ENCODE results near the gene DNAH8.

DNAH8 gene

GRCh38 chr6:38736951-38737350, 21.8 kb downstream of the DNAH8 start:
- no peaks in the 10 kb centered on the region for H3K27me3 ChIP-seq (ENCODE audit: low read length)
- no peaks in the 10 kb centered on the region for H3K9me3 ChIP-seq (ENCODE audit: insufficient read depth, low read length)
- H3K9ac ChIP-seq (ENCODE audit: low read length), result no peak overlapping the region
- no peak overlapping the region for H3K4me3 ChIP-seq (ENCODE audit: insufficient read depth, low read length, poor library complexity, severe bottlenecking)
- H2AFZ ChIP-seq (ENCODE audit: low read depth, low read length, severe bottlenecking), result no peak overlapping the region
- no peaks in the 10 kb centered on the region for H3K79me2 ChIP-seq (ENCODE audit: insufficient read depth, low read length)
- no peaks in the 10 kb centered on the region for H3K36me3 ChIP-seq (ENCODE audit: low read length)
- no peak overlapping the region for H3K27ac ChIP-seq (ENCODE audit: low read depth, low read length)
- H3K4me2 ChIP-seq (ENCODE audit: low read depth, low read length, poor library complexity, severe bottlenecking), result no peak overlapping the region
- H3K9me2 ChIP-seq (replicated peaks; ENCODE audit: insufficient read depth, low read length), result no peaks in the 10 kb centered on the region
- TF ChIP-seq EZH2phosphoT487 (conservative IDR thresholded peaks at IDR 0.05; ENCODE audit: low read length), result no peak
- TF ChIP-seq CTCF (IDR thresholded peaks at IDR 0.05; ENCODE audit: insufficient read depth, low read length, poor library complexity, severe bottlenecking), result no peak
- no peaks in the 10 kb centered on the region for H3F3A ChIP-seq (ENCODE audit: insufficient read depth)
- H4K20me1 ChIP-seq (ENCODE audit: low read depth, low read length), result no peaks in the 10 kb centered on the region

- TF ChIP-seq CTCF (IDR thresholded peaks at IDR 0.05; ENCODE audit: insufficient read depth, low read length, poor library complexity, severe bottlenecking) (no peak), EZH2phosphoT487 (conservative IDR thresholded peaks at IDR 0.05; ENCODE audit: low read length) (no peak)
- Histone ChIP-seq H3K36me3 (ENCODE audit: low read length) (no peaks in the 10 kb centered on the region), H3K9me2 (replicated peaks; ENCODE audit: insufficient read depth, low read length) (no peaks in the 10 kb centered on the region), H3K79me2 (ENCODE audit: insufficient read depth, low read length) (no peaks in the 10 kb centered on the region), H3K27me3 (ENCODE audit: low read length) (no peaks in the 10 kb centered on the region), H3K4me2 (ENCODE audit: low read depth, low read length, poor library complexity, severe bottlenecking) (no peak overlapping the region), H3K9ac (ENCODE audit: low read length) (no peak overlapping the region), H2AFZ (ENCODE audit: low read depth, low read length, severe bottlenecking) (no peak overlapping the region), H3K27ac (ENCODE audit: low read depth, low read length) (no peak overlapping the region), H3K4me3 (ENCODE audit: insufficient read depth, low read length, poor library complexity, severe bottlenecking) (no peak overlapping the region), H4K20me1 (ENCODE audit: low read depth, low read length) (no peaks in the 10 kb centered on the region), H3K9me3 (ENCODE audit: insufficient read depth, low read length) (no peaks in the 10 kb centered on the region), H3F3A (ENCODE audit: insufficient read depth) (no peaks in the 10 kb centered on the region)
These were observed 23.1 kb downstream of the DNAH8 start for GRCh38 chr6:38738261-38738660.

GRCh38 chr6:38739532-38739931, 24.4 kb downstream of the DNAH8 start:
- no peaks in the 10 kb centered on the region for H3K9me3 ChIP-seq (ENCODE audit: insufficient read depth, low read length)
- no peak overlapping the region for H3K9ac ChIP-seq (ENCODE audit: low read length)
- no peak overlapping the region for H3K27ac ChIP-seq (ENCODE audit: low read depth, low read length)
- no peaks in the 10 kb centered on the region for H3K27me3 ChIP-seq (ENCODE audit: low read length)
- no peaks in the 10 kb centered on the region for H3K9me2 ChIP-seq (replicated peaks; ENCODE audit: insufficient read depth, low read length)
- no peak for TF ChIP-seq EZH2phosphoT487 (conservative IDR thresholded peaks at IDR 0.05; ENCODE audit: low read length)
- TF ChIP-seq CTCF (IDR thresholded peaks at IDR 0.05; ENCODE audit: insufficient read depth, low read length, poor library complexity, severe bottlenecking), result no peak
- H3K4me2 ChIP-seq (ENCODE audit: low read depth, low read length, poor library complexity, severe bottlenecking), result no peak overlapping the region
- no peak overlapping the region for H2AFZ ChIP-seq (ENCODE audit: low read depth, low read length, severe bottlenecking)
- no peaks in the 10 kb centered on the region for H3K36me3 ChIP-seq (ENCODE audit: low read length)
- H4K20me1 ChIP-seq (ENCODE audit: low read depth, low read length), result no peaks in the 10 kb centered on the region
- H3F3A ChIP-seq (ENCODE audit: insufficient read depth), result no peaks in the 10 kb centered on the region
- H3K79me2 ChIP-seq (ENCODE audit: insufficient read depth, low read length), result no peaks in the 10 kb centered on the region
- no peak overlapping the region for H3K4me3 ChIP-seq (ENCODE audit: insufficient read depth, low read length, poor library complexity, severe bottlenecking)

Measured in SU-DHL-6 (cell line).